Heart left ventricle (tissue), 16 donors: ENCODE results near the gene CDH24. TPM values are rescaled to one million over a fixed set of nuclear protein-coding genes. Genes with fewer than 3 reads are reported as not detected.

Experiments used
- ATAC-seq, 4 donors: fragments of 200-7000 bp; cut with Tn5 transposase; one replicate each; pipeline ENCODE4 v1.9.1; 2020 to 2022; ENCODE audit warnings: moderate library complexity in 4 of 4, mild to moderate bottlenecking in 3 of 4, moderate number of reproducible peaks in 1 of 4
- DNase-seq, 5 donors: peaks; one replicate each; pipeline ENCODE4 v3.0.0-alpha.2; 2020
- H3K27ac ChIP-seq, 12 donors: fragments of 200-600 bp; sonication (generic) in 4 of 12; one replicate each; pipeline versions ENCODE4 v1.5.0 to v1.8.0; 2016 to 2022; ENCODE audit warnings: mild to moderate bottlenecking in 2 of 12
- H3K27me3 ChIP-seq, 9 donors: fragments of 200-600 bp; sonication (generic) in 2 of 9; one replicate each; pipeline versions ENCODE4 v1.5.1 to v1.8.0; 2016 to 2022; ENCODE audit warnings: mild to moderate bottlenecking in 3 of 9
- H3K36me3 ChIP-seq, 9 donors: fragments of 200-600 bp; sonication (generic) in 2 of 9; one replicate each; pipeline versions ENCODE4 v1.5.0 to v1.8.0; 2018 to 2022; ENCODE audit warnings: mild to moderate bottlenecking in 2 of 9
- H3K4me1 ChIP-seq, 12 donors: fragments of 200-600 bp; sonication (generic) in 4 of 12; one replicate each; pipeline versions ENCODE4 v1.5.0 to v1.8.0; 2016 to 2022; ENCODE audit warnings: mild to moderate bottlenecking in 3 of 12
- H3K4me3 ChIP-seq, 12 donors: fragments of 200-600 bp; sonication (generic) in 4 of 12; one replicate each; pipeline versions ENCODE4 v1.5.0 to v1.8.0; 2017 to 2022; ENCODE audit warnings: mild to moderate bottlenecking in 9 of 12, moderate library complexity in 4 of 12
- H3K9me3 ChIP-seq, 12 donors: fragments of 200-600 bp; sonication (generic) in 4 of 12; one replicate each; pipeline versions ENCODE4 v1.5.0 to v1.8.0; 2016 to 2022; ENCODE audit warnings: mild to moderate bottlenecking in 1 of 12
- POLR2A ChIP-seq, 2 donors: fragments of 450-650 bp; IDR thresholded peaks; one replicate each; pipeline ENCODE4 v1.6.1; 2017; ENCODE audit warnings: antibody characterized with exemption in 2 of 2, mild to moderate bottlenecking in 2 of 2, moderate library complexity in 2 of 2
- WGBS, 4 donors: extraction: QIAGEN DNeasy Blood & Tissue Kit in 2 of 4; methylation state at CpG; one replicate each; pipeline versions ENCODE4 v1.1.5 to v1.1.7; 2013 to 2018; 5-methylcytosine and 5-hydroxymethylcytosine counted together
- intact Hi-C, 10 donors: fragments of 100-400 bp; cut with DNase I; formaldehyde crosslinking; loops; one replicate each; pipeline versions ENCODE4 v1.11.1 to v1.14.2; 2022
- polyA plus RNA-seq, 2 donors: library from polyadenylated mRNA; stranded (reverse); fragments of 200-250 nt; gene quantifications; one replicate each; pipeline ENCODE4 v1.2.3, GENCODE V29; 2013
- total RNA-seq, 9 donors: library from RNA; depleted of rRNA in 2 of 9; stranded (reverse); fragments of >200 nt in 2 of 9; fragmentation: NEBNext Ultra II Directional in 3 of 9; extraction: Animal tissue kit (Norgen Biotek cat#: 25700) in 3 of 9; gene quantifications; one replicate each; pipeline versions ENCODE4 v1.1.0 to v1.2.4, GENCODE V29; 2016 to 2023
- TF ChIP-seq, protein P1 (sequence below), 12 donors: fragments of 200-600 bp; sonication (generic) in 4 of 12; IDR thresholded peaks; one replicate each; pipeline versions ENCODE4 v1.5.0 to v1.8.0; 2018 to 2022; ENCODE audit warnings: antibody characterized with exemption in 12 of 12, mild to moderate bottlenecking in 5 of 12
- donor health status: ischemic (EF 13 %, LVEDD 7.1; RV severe dilation, severe dysfunction).
- donor health status: healthy with polysubstance abuse.
- donor health status: DM: no; HTN: yes; CAD: no.
- donor health status: DM: no; HTN: no; CAD: no.
- donor health status: ischemic (EF 25% LVEDD 6.9; RV normal size, moderate dysfunction).
- donor health status: ischemic (EF 25% LVEDD 5.7; RV mildly dilated, moderate dysfunction).
- donor health status: healthy.
- donor health status: DM: yes; HTN: yes; CAD: no.
- donor health status: ischemic (EF 35%, LVEDD 5.7; RV mildly dilated, moderate dysfunction).
- donor health status: nonischemic (EF 11% LVEDD 7.7; RV severe dilation, severe dysfunction).
- donor health status: DM: yes; HTN: yes; CAD: no.
- donor health status: PGD.
- donor health status: ischemic (EF 29% LVEDD 5.4; RV normal size, mild dysfunction).
- donor health status: nonischemic (EF 23%, LVEDD 6.1; RV moderate dilation, normal function).

CDH24 gene
- total and polyA plus RNA-seq, 11 donors, result 0.72 to 3.3 (median 1.9) TPM

GRCh38 chr14:23058654-23059504, 1.6 kb upstream of the CDH24 start:
- no peak for TF ChIP-seq POLR2A (IDR thresholded peaks at IDR 0.05)
- TF ChIP-seq, protein P1, sequence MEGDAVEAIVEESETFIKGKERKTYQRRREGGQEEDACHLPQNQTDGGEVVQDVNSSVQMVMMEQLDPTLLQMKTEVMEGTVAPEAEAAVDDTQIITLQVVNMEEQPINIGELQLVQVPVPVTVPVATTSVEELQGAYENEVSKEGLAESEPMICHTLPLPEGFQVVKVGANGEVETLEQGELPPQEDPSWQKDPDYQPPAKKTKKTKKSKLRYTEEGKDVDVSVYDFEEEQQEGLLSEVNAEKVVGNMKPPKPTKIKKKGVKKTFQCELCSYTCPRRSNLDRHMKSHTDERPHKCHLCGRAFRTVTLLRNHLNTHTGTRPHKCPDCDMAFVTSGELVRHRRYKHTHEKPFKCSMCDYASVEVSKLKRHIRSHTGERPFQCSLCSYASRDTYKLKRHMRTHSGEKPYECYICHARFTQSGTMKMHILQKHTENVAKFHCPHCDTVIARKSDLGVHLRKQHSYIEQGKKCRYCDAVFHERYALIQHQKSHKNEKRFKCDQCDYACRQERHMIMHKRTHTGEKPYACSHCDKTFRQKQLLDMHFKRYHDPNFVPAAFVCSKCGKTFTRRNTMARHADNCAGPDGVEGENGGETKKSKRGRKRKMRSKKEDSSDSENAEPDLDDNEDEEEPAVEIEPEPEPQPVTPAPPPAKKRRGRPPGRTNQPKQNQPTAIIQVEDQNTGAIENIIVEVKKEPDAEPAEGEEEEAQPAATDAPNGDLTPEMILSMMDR (IDR thresholded peaks at IDR 0.05), result no peak
- peaks cover 0 to 58% (median 55%) of the 10 kb centered on the region in 9 donors for H3K36me3 ChIP-seq
- H3K27me3 ChIP-seq, result no peaks in the 10 kb centered on the region
- intact Hi-C loops, result loop anchor here in 9 of 10 donors (1.0 to 10.0 kb wide), 4 partner anchors 24 to 504 kb away; no protein-coding TSS in a partner anchor
- H3K9me3 ChIP-seq, result no peaks in the 10 kb centered on the region
- DNase-seq (no peak), ATAC-seq (no peak)
- 90 to 91% (median 90%) methylated on average over 32 of the region's 32 CpGs for WGBS, 4 donors
- no peak overlapping the region for H3K4me3 ChIP-seq
- H3K4me1 ChIP-seq, result peaks cover 0 to 39% (median 25%) of the 10 kb centered on the region in 12 donors
- H3K27ac ChIP-seq, result no peak overlapping the region

- DNase-seq (peak; percentile 84 to 91 (median 88)), ATAC-seq (peak; percentile 73 to 77 (median 74))
- H3K9me3 ChIP-seq, result no peaks in the 10 kb centered on the region
- peak overlapping the region in 10 of 12 donors; percentile 39 to 77 (median 58) for H3K27ac ChIP-seq
- H3K4me1 ChIP-seq, result peaks cover 0 to 39% (median 25%) of the 10 kb centered on the region in 12 donors
- H3K27me3 ChIP-seq, result no peaks in the 10 kb centered on the region
- TF ChIP-seq POLR2A (IDR thresholded peaks at IDR 0.05), result no peak
- TF ChIP-seq, protein P1 (IDR thresholded peaks at IDR 0.05), result peak; percentile 92 to 96 (median 94)
- peaks cover 0 to 49% (median 46%) of the 10 kb centered on the region in 9 donors for H3K36me3 ChIP-seq
- 1 to 4% (median 2%) methylated on average over 17 to 51 of the region's 51 CpGs for WGBS, 4 donors
- peak overlapping the region; percentile 46 to 84 (median 68) for H3K4me3 ChIP-seq
- intact Hi-C loops, result loop anchor here (1.0 to 10.0 kb wide), 5 partner anchors 23 to 503 kb away; no protein-coding TSS in a partner anchor
These were observed 685 bp upstream of the CDH24 start for GRCh38 chr14:23057757-23058653.

GRCh38 chr14:23056145-23056955, 970 bp downstream of the CDH24 start:
- ATAC-seq, result peak; percentile 26 to 52 (median 50)
- Histone ChIP-seq H3K36me3 (peaks cover 0 to 33% (median 30%) of the 10 kb centered on the region in 9 donors), H3K27me3 (no peaks in the 10 kb centered on the region), H3K4me1 (peaks cover 0 to 28% (median 16%) of the 10 kb centered on the region in 12 donors), H3K9me3 (no peaks in the 10 kb centered on the region), H3K4me3 (peak overlapping the region in 10 of 12 donors; percentile 56 to 84 (median 70)), H3K27ac (peak overlapping the region in 1 of 12 donors; percentile 68)
- WGBS, 4 donors, result 14 to 20% (median 17%) methylated on average over 17 of the region's 17 CpGs
- DNase-seq, result peak in 4 of 5 donors; percentile 61 to 81 (median 70)
- intact Hi-C loops, result loop anchor here in 3 of 10 donors (2.0 to 10.0 kb wide), 3 partner anchors 62 to 502 kb away; no protein-coding TSS in a partner anchor
- TF ChIP-seq POLR2A (IDR thresholded peaks at IDR 0.05), result no peak
- TF ChIP-seq, protein P1 (IDR thresholded peaks at IDR 0.05), result peak; percentile 48 to 75 (median 66)
